PC-3 (cell line): ENCODE results near the gene PSMG3. TPM values are rescaled to one million over a fixed set of nuclear protein-coding genes. Genes with fewer than 3 reads are reported as not detected.

Experiments used
- ATAC-seq: fragments of 200-7000 bp; cut with Tn5 transposase; 2 replicates; pipeline ENCODE4 v1.9.1; 2020; ENCODE audit warnings: mild to moderate bottlenecking, moderate library complexity
- BruUV-seq: library from RNA; stranded (reverse); fragments of 400-500 nt; replicated peaks from 2 replicates; lab custom pipeline; 2021; lab: Mats Ljungman, UMichigan
- CTCF ChIA-PET: fragments of 300-600 bp; sonication (Branson Sonifier 250); formaldehyde crosslinking; loops from one replicate; lab custom pipeline; 2022; ENCODE audit warnings: antibody characterized with exemption; lab: Charles Lee
- POLR2A ChIA-PET: fragments of 300-600 bp; sonication (Branson Sonifier 250); formaldehyde crosslinking; loops from one replicate; lab custom pipeline; 2022; ENCODE audit warnings: antibody characterized with exemption; ENCODE audit not compliant: unreplicated experiment; lab: Charles Lee
- DNase-seq: peaks from one replicate; pipeline ENCODE4 v3.0.0-alpha.2; 2015
- H2AFZ ChIP-seq: fragments of 300-600 bp; sonication (generic); 2 replicates; pipeline ENCODE4 v1.6.0; 2016; ENCODE audit warnings: antibody characterized with exemption, low read length
- H3F3A ChIP-seq: fragments of 300-600 bp; sonication (generic); one replicate; pipeline ENCODE4 v1.6.0; 2017; ENCODE audit warnings: antibody characterized with exemption, low read length, control low read depth, mild to moderate bottlenecking; ENCODE audit not compliant: unreplicated experiment
- H3K27ac ChIP-seq: fragments of 300-600 bp; sonication (generic); 2 replicates; pipeline ENCODE4 v1.5.1; 2016; ENCODE audit warnings: mild to moderate bottlenecking, low read length
- H3K27me3 ChIP-seq: fragments of 300-600 bp; sonication (generic); 2 replicates; pipeline ENCODE4 v1.6.1; 2016; ENCODE audit warnings: low read length, mixed read lengths
- H3K36me3 ChIP-seq: fragments of 300-600 bp; sonication (generic); 2 replicates; pipeline ENCODE4 v1.6.1; 2016; ENCODE audit warnings: low read depth, mixed run types, low read length, mixed read lengths
- H3K4me1 ChIP-seq: fragments of 300-600 bp; sonication (generic); 2 replicates; pipeline ENCODE4 v1.5.1; 2016; ENCODE audit warnings: low read length; ENCODE audit not compliant: insufficient read depth
- H3K4me2 ChIP-seq: fragments of 300-600 bp; sonication (generic); 2 replicates; pipeline ENCODE4 v1.6.0; 2016; ENCODE audit warnings: low read length
- H3K4me3 ChIP-seq: fragments of 300-600 bp; sonication (generic); 2 replicates; pipeline ENCODE4 v1.5.1; 2016; ENCODE audit warnings: mild to moderate bottlenecking, low read length, mixed read lengths
- H3K79me2 ChIP-seq: fragments of 300-600 bp; sonication (generic); 2 replicates; pipeline ENCODE4 v1.6.1; 2017; ENCODE audit warnings: low read length, mixed read lengths
- H3K9ac ChIP-seq: fragments of 300-600 bp; sonication (generic); 2 replicates; pipeline ENCODE4 v1.6.0; 2016; ENCODE audit warnings: mild to moderate bottlenecking, low read length
- H3K9me2 ChIP-seq: fragments of 300-600 bp; sonication (generic); replicated peaks from 2 replicates; pipeline ENCODE4 v1.6.1; 2016; ENCODE audit warnings: mixed run types, low read length, mixed read lengths
- H3K9me3 ChIP-seq: fragments of 300-600 bp; sonication (generic); 2 replicates; pipeline ENCODE4 v1.6.1; 2016; ENCODE audit warnings: low read length, mixed read lengths
- H4K20me1 ChIP-seq: fragments of 300-600 bp; sonication (generic); 2 replicates; pipeline ENCODE4 v1.6.1; 2016; ENCODE audit warnings: low read length, mixed read lengths
- CTCF ChIP-seq: fragments of 300-600 bp; sonication (generic); conservative IDR thresholded peaks from 2 replicates; pipeline ENCODE4 v1.5.1; 2017; ENCODE audit warnings: antibody characterized with exemption, low read depth, mild to moderate bottlenecking, low read length
- EZH2 ChIP-seq: fragments of 300-600 bp; sonication (generic); IDR thresholded peaks from one replicate; pipeline ENCODE4 v1.6.1; 2017; ENCODE audit warnings: antibody characterized with exemption, mild to moderate bottlenecking, low read length; ENCODE audit not compliant: unreplicated experiment
- EZH2phosphoT487 ChIP-seq: fragments of 300-600 bp; sonication (generic); IDR thresholded peaks from 2 replicates; pipeline ENCODE4 v1.6.1; 2018; ENCODE audit warnings: mild to moderate bottlenecking, antibody characterized with exemption, low read length, borderline replicate concordance
- intact Hi-C: fragments of 100-400 bp; cut with micrococcal nuclease; formaldehyde crosslinking; loops from 2 replicates; pipeline ENCODE4 v1.9.0; 2023
- total RNA-seq: library from RNA; depleted of rRNA; stranded (reverse); fragments of >200 nt; gene quantifications from 2 replicates; pipeline ENCODE4 v1.2.3, GENCODE V29; 2014

The PSMG3 gene
- total RNA-seq, 1 experiment from 2014 or later = 133 TPM

DNA sequence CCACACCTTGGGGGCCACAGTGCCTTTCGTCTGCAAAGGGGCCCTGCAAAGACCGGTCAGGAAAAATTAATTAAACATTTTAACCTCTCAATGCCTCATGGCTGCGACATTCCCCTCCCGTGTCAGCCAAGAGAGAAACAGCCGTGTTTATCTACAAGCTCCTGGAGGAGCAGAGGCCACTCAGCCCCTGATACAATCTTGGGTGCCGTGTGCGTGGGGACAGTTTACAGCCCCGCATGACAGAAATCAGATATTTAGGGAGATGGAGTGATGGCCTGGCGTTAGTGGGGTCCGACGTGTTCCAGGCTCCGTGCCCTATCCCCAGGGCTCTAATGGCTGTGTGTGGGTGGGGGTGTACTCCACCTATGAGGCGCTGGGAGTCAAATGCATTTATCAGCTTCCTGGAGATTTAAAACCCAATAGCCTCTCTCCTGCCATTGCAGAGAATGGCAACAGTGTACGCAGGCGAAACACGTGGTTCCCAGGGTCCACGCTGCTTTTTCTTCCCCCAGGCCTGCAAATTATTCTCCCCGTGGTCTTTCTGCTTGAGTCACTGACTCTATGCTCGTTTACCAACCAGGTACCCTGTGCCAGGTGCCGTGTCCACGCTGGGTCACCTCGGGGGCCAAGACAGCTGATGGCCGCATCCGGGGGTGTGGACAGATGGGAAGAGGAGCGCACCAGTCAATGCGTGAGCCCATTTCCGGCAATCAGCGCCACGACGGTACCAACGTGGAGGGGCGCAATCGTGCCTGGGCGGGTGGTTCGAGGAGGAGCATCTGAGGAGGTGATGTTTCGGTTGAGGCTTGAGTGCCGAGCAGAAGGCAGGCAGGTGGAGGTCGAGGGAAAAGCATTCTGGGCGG, 26.6 kb upstream of the PSMG3 start:
- Histone ChIP-seq H3K4me3 (no peak overlapping the region), H3K79me2 (no peaks in the 10 kb centered on the region), H3K9me2 (no peaks in the 10 kb centered on the region), H4K20me1 (no peaks in the 10 kb centered on the region), H3F3A (no peaks in the 10 kb centered on the region), H3K4me1 (no peaks in the 10 kb centered on the region), H2AFZ (no peak overlapping the region), H3K27ac (no peak overlapping the region), H3K9me3 (no peaks in the 10 kb centered on the region), H3K36me3 (no peaks in the 10 kb centered on the region), H3K27me3 (peaks cover 45% of the 10 kb centered on the region), H3K9ac (no peak overlapping the region), H3K4me2 (no peak overlapping the region)
- ChIA-PET POLR2A (no interaction called here), CTCF (no interaction called here)
- DNase-seq (no peak), ATAC-seq (no peak)
- TF ChIP-seq CTCF (no peak), EZH2 (no peak), EZH2phosphoT487 (no peak)
- no TSS peak for BruUV-seq
- intact Hi-C loops = no loop called here

DNA sequence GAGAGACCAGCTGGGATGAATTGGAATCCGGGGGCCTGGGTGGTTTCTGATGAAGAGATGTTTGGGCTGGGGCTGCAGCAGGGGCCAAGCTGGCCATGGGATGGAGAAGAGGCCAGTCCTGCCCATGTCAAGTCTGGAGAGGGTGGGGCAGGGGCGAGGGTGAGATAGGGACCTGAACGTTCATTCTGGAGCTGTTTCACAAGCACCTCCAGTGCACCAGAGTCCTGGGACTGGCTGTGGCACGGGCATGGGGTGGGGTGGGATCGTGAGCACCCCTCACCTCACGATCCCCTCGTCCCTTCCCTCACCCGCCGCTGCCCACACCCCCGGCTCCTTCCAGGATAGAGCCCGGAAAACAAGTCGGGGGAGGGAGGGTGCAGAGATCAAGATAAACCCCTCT, 25.8 kb upstream of the PSMG3 start:
- DNase-seq (no peak), ATAC-seq (no peak)
- intact Hi-C loops = no loop called here
- no peak for TF ChIP-seq EZH2phosphoT487
- no peak for TF ChIP-seq EZH2
- no peak for TF ChIP-seq CTCF
- H3K27me3 ChIP-seq = peaks cover 50% of the 10 kb centered on the region
- H3K9me3 ChIP-seq = no peaks in the 10 kb centered on the region
- CTCF ChIA-PET = no interaction called here
- no peak overlapping the region for H2AFZ ChIP-seq
- H3K4me1 ChIP-seq = no peaks in the 10 kb centered on the region
- H3K79me2 ChIP-seq = no peaks in the 10 kb centered on the region
- no peak overlapping the region for H3K4me2 ChIP-seq
- H3K27ac ChIP-seq = no peak overlapping the region
- POLR2A ChIA-PET = no interaction called here
- no peaks in the 10 kb centered on the region for H3K9me2 ChIP-seq
- no peak overlapping the region for H3K9ac ChIP-seq
- H3K36me3 ChIP-seq = no peaks in the 10 kb centered on the region
- H3K4me3 ChIP-seq = no peak overlapping the region
- no peaks in the 10 kb centered on the region for H4K20me1 ChIP-seq
- H3F3A ChIP-seq = no peaks in the 10 kb centered on the region
- BruUV-seq = no TSS peak

GRCh38 chr7:1595027-1595426, 25.2 kb upstream of the PSMG3 start:
- H3K4me2 ChIP-seq = no peak overlapping the region
- H2AFZ ChIP-seq = no peak overlapping the region
- no peak overlapping the region for H3K4me3 ChIP-seq
- intact Hi-C loops = no loop called here
- no peak overlapping the region for H3K9ac ChIP-seq
- POLR2A ChIA-PET = no interaction called here
- TF ChIP-seq EZH2phosphoT487 (no peak), CTCF (no peak), EZH2 (no peak)
- peaks cover 50% of the 10 kb centered on the region for H3K27me3 ChIP-seq
- CTCF ChIA-PET = no interaction called here
- H4K20me1 ChIP-seq = no peaks in the 10 kb centered on the region
- no peaks in the 10 kb centered on the region for H3K36me3 ChIP-seq
- H3K27ac ChIP-seq = no peak overlapping the region
- H3K9me2 ChIP-seq = no peaks in the 10 kb centered on the region
- DNase-seq (no peak), ATAC-seq (no peak)
- no peaks in the 10 kb centered on the region for H3K9me3 ChIP-seq
- H3F3A ChIP-seq = no peaks in the 10 kb centered on the region
- no peaks in the 10 kb centered on the region for H3K4me1 ChIP-seq
- no TSS peak for BruUV-seq
- no peaks in the 10 kb centered on the region for H3K79me2 ChIP-seq
